ENCODE data around the gene KRT17.
"Not testable (repeated sequence)": the region's sequence is repeated elsewhere in the genome, so short reads cannot be mapped to it uniquely, and the experiment has no call there.

Gene KRT17

GRCh38 chr17:41593306-41593981 lies 30.9 kb downstream of the KRT17 start:
- no peak overlapping the region for H3K27ac ChIP-seq (ENCODE audit: low read depth, low read length)
- no peaks in the 10 kb centered on the region for H3K27me3 ChIP-seq (ENCODE audit: control insufficient read depth in 5 of 5, insufficient read depth in 4 of 5, low read length in 5 of 5)
- H3K36me3 ChIP-seq (ENCODE audit: control insufficient read depth in 5 of 5, insufficient read depth in 5 of 5, low read length in 5 of 5): no peaks in the 10 kb centered on the region

GRCh38 chr17:41592601-41593305 lies 31.6 kb downstream of the KRT17 start:
- H3K9ac ChIP-seq (ENCODE audit: low read length in 5 of 5): no peak overlapping the region
- peaks cover 0 to 17% (median 10%) of the 10 kb centered on the region in 5 donors for H3K4me1 ChIP-seq (ENCODE audit: control insufficient read depth in 5 of 5, insufficient read depth in 5 of 5, low read length in 5 of 5)
- no peak overlapping the region for H3K4me3 ChIP-seq (ENCODE audit: low read depth in 1 of 5, low read length in 5 of 5)
- no peak overlapping the region for H3K27ac ChIP-seq (ENCODE audit: low read depth, low read length)
- peaks cover 0 to 4% (median 0%) of the 10 kb centered on the region in 5 donors for H3K9me3 ChIP-seq (ENCODE audit: control insufficient read depth in 5 of 5, low read length in 5 of 5)
- no peaks in the 10 kb centered on the region for H3K27me3 ChIP-seq (ENCODE audit: control insufficient read depth in 5 of 5, insufficient read depth in 4 of 5, low read length in 5 of 5)
- H3K36me3 ChIP-seq (ENCODE audit: control insufficient read depth in 5 of 5, insufficient read depth in 5 of 5, low read length in 5 of 5): no peaks in the 10 kb centered on the region

More at GRCh38 chr17:41593306-41593981, 30.9 kb downstream of the KRT17 start:
- peaks cover 0 to 17% (median 10%) of the 10 kb centered on the region in 5 donors for H3K4me1 ChIP-seq (ENCODE audit: control insufficient read depth in 5 of 5, insufficient read depth in 5 of 5, low read length in 5 of 5)
- peaks cover 0 to 4% (median 0%) of the 10 kb centered on the region in 5 donors for H3K9me3 ChIP-seq (ENCODE audit: control insufficient read depth in 5 of 5, low read length in 5 of 5)
- H3K4me3 ChIP-seq (ENCODE audit: low read depth in 1 of 5, low read length in 5 of 5): no peak overlapping the region
- H3K9ac ChIP-seq (ENCODE audit: low read length in 5 of 5): no peak overlapping the region

- H3K27ac ChIP-seq (ENCODE audit: low read depth, low read length): no peak overlapping the region
- H3K36me3 ChIP-seq (ENCODE audit: control insufficient read depth in 5 of 5, insufficient read depth in 5 of 5, low read length in 5 of 5): no peaks in the 10 kb centered on the region
- H3K4me1 ChIP-seq (ENCODE audit: control insufficient read depth in 5 of 5, insufficient read depth in 5 of 5, low read length in 5 of 5): peaks cover 0 to 21% (median 10%) of the 10 kb centered on the region in 5 donors
- no peak overlapping the region for H3K9ac ChIP-seq (ENCODE audit: low read length in 5 of 5)
- H3K9me3 ChIP-seq (ENCODE audit: control insufficient read depth in 5 of 5, low read length in 5 of 5): peaks cover 0 to 4% (median 0%) of the 10 kb centered on the region in 5 donors
- no peak overlapping the region for H3K4me3 ChIP-seq (ENCODE audit: low read depth in 1 of 5, low read length in 5 of 5)
- no peaks in the 10 kb centered on the region for H3K27me3 ChIP-seq (ENCODE audit: control insufficient read depth in 5 of 5, insufficient read depth in 4 of 5, low read length in 5 of 5)
Measured at GRCh38 chr17:41589301-41589700, 35.1 kb downstream of the KRT17 start.

GRCh38 chr17:41588126-41588810 lies 36.1 kb downstream of the KRT17 start:
- no peak overlapping the region for H3K9ac ChIP-seq (ENCODE audit: low read length in 5 of 5)
- peaks cover 2 to 16% (median 4%) of the 10 kb centered on the region in 5 donors for H3K4me1 ChIP-seq (ENCODE audit: control insufficient read depth in 5 of 5, insufficient read depth in 5 of 5, low read length in 5 of 5)
- no peaks in the 10 kb centered on the region for H3K27me3 ChIP-seq (ENCODE audit: control insufficient read depth in 5 of 5, insufficient read depth in 4 of 5, low read length in 5 of 5)
- no peak overlapping the region for H3K27ac ChIP-seq (ENCODE audit: low read depth, low read length)
- H3K4me3 ChIP-seq (ENCODE audit: low read depth in 1 of 5, low read length in 5 of 5): no peak overlapping the region
- no peaks in the 10 kb centered on the region for H3K36me3 ChIP-seq (ENCODE audit: control insufficient read depth in 5 of 5, insufficient read depth in 5 of 5, low read length in 5 of 5)
- H3K9me3 ChIP-seq (ENCODE audit: control insufficient read depth in 5 of 5, low read length in 5 of 5): peaks cover 0 to 4% (median 0%) of the 10 kb centered on the region in 5 donors

GRCh38 chr17:41586863-41587495 lies 37.4 kb downstream of the KRT17 start, which contains the start of gene KRT14:
Gene KRT14, minus strand, starts transcription at chr17:41586895. Its CDS starts 61 bp downstream, at chr17:41586834.
- no peaks in the 10 kb centered on the region for H3K36me3 ChIP-seq (ENCODE audit: control insufficient read depth in 5 of 5, insufficient read depth in 5 of 5, low read length in 5 of 5)
- H3K9ac ChIP-seq (ENCODE audit: low read length in 5 of 5): no peak within 1 kb of the TSS
- H3K27ac ChIP-seq (ENCODE audit: low read depth, low read length): no peak within 1 kb of the TSS
- H3K27me3 ChIP-seq (ENCODE audit: control insufficient read depth in 5 of 5, insufficient read depth in 4 of 5, low read length in 5 of 5): no peaks in the 10 kb centered on the region
- peaks cover 0 to 4% (median 0%) of the 10 kb centered on the region in 5 donors for H3K9me3 ChIP-seq (ENCODE audit: control insufficient read depth in 5 of 5, low read length in 5 of 5)
- H3K4me1 ChIP-seq (ENCODE audit: control insufficient read depth in 5 of 5, insufficient read depth in 5 of 5, low read length in 5 of 5): peaks cover 3 to 22% (median 16%) of the 10 kb centered on the region in 5 donors
- no peak within 1 kb of the TSS for H3K4me3 ChIP-seq (ENCODE audit: low read depth in 1 of 5, low read length in 5 of 5)

GRCh38 chr17:41585301-41586056 lies 38.9 kb downstream of the KRT17 start:
- Histone ChIP-seq H3K27me3 (ENCODE audit: control insufficient read depth in 5 of 5, insufficient read depth in 4 of 5, low read length in 5 of 5) (no peaks in the 10 kb centered on the region), H3K4me1 (ENCODE audit: control insufficient read depth in 5 of 5, insufficient read depth in 5 of 5, low read length in 5 of 5) (peaks cover 3 to 24% (median 16%) of the 10 kb centered on the region in 5 donors), H3K9me3 (ENCODE audit: control insufficient read depth in 5 of 5, low read length in 5 of 5) (no peaks in the 10 kb centered on the region), H3K9ac (ENCODE audit: low read length in 5 of 5) (no peak overlapping the region), H3K36me3 (ENCODE audit: control insufficient read depth in 5 of 5, insufficient read depth in 5 of 5, low read length in 5 of 5) (no peaks in the 10 kb centered on the region), H3K27ac (ENCODE audit: low read depth, low read length) (no peak overlapping the region), H3K4me3 (ENCODE audit: low read depth in 1 of 5, low read length in 5 of 5) (no peak overlapping the region)

GRCh38 chr17:41584331-41584927 lies 39.9 kb downstream of the KRT17 start:
- not testable (repeated sequence) for H3K27ac ChIP-seq (ENCODE audit: low read depth, low read length); H3K9ac ChIP-seq (ENCODE audit: low read length in 5 of 5)

GRCh38 chr17:41583137-41584127 lies 40.9 kb downstream of the KRT17 start:
- H3K4me3 ChIP-seq (ENCODE audit: low read depth in 1 of 5, low read length in 5 of 5): peak overlapping the region in 1 of 5 donors; percentile 20
- no peaks in the 10 kb centered on the region for H3K9me3 ChIP-seq (ENCODE audit: control insufficient read depth in 5 of 5, low read length in 5 of 5)
- no peaks in the 10 kb centered on the region for H3K36me3 ChIP-seq (ENCODE audit: control insufficient read depth in 5 of 5, insufficient read depth in 5 of 5, low read length in 5 of 5)
- H3K9ac ChIP-seq (ENCODE audit: low read length in 5 of 5): no peak overlapping the region
- H3K4me1 ChIP-seq (ENCODE audit: control insufficient read depth in 5 of 5, insufficient read depth in 5 of 5, low read length in 5 of 5): peaks cover 3 to 37% (median 24%) of the 10 kb centered on the region in 5 donors
- no peak overlapping the region for H3K27ac ChIP-seq (ENCODE audit: low read depth, low read length)
- H3K27me3 ChIP-seq (ENCODE audit: control insufficient read depth in 5 of 5, insufficient read depth in 4 of 5, low read length in 5 of 5): no peaks in the 10 kb centered on the region

More at GRCh38 chr17:41584331-41584927, 39.9 kb downstream of the KRT17 start:
- H3K27me3 ChIP-seq (ENCODE audit: control insufficient read depth in 5 of 5, insufficient read depth in 4 of 5, low read length in 5 of 5); H3K9me3 ChIP-seq (ENCODE audit: control insufficient read depth in 5 of 5, low read length in 5 of 5); H3K36me3 ChIP-seq (ENCODE audit: control insufficient read depth in 5 of 5, insufficient read depth in 5 of 5, low read length in 5 of 5); H3K4me3 ChIP-seq (ENCODE audit: low read depth in 1 of 5, low read length in 5 of 5): not testable (repeated sequence)
- peaks cover 3 to 34% (median 22%) of the 10 kb centered on the region in 5 donors for H3K4me1 ChIP-seq (ENCODE audit: control insufficient read depth in 5 of 5, insufficient read depth in 5 of 5, low read length in 5 of 5)

All from subcutaneous abdominal adipose tissue (tissue), 5 donors.